Loucy (cell line): ENCODE measurements around the gene ZNF423.

Source experiments
- CTCF ChIP-seq: fragments of 200-600 bp; sonication (generic); conservative IDR thresholded peaks from 2 replicates; pipeline ENCODE4 v1.5.1; 2014; ENCODE audit warnings: mild to moderate bottlenecking, antibody characterized with exemption, low read length
- EZH2phosphoT487 ChIP-seq: fragments of 200-600 bp; IDR thresholded peaks from 2 replicates; pipeline ENCODE4 v1.6.1; 2018; ENCODE audit warnings: antibody characterized with exemption, mild to moderate bottlenecking, moderate library complexity, borderline replicate concordance

- TF ChIP-seq CTCF (no peak), EZH2phosphoT487 (no peak)
These were observed 279.8 kb downstream of the ZNF423 start for GRCh38 chr16:49576173-49576494.
